HUES64 (cell line): ENCODE data around the gene CABP4. TPM values are rescaled to one million over a fixed set of nuclear protein-coding genes. Genes with fewer than 3 reads are reported as not detected.

ENCODE experiments used
- H3K27ac ChIP-seq: 2 replicates; pipeline ENCODE4 v1.7.0; 2013; ENCODE audit warnings: low read depth, low read length, inconsistent platforms
- H3K27me3 ChIP-seq: 2 replicates; pipeline ENCODE4 v1.6.1; 2013; ENCODE audit warnings: mild to moderate bottlenecking, low read length; ENCODE audit not compliant: insufficient read depth
- H3K36me3 ChIP-seq: 2 replicates; pipeline ENCODE4 v1.6.1; 2013; ENCODE audit warnings: mild to moderate bottlenecking, low read length; ENCODE audit not compliant: insufficient read depth
- H3K4me1 ChIP-seq: 2 replicates; pipeline ENCODE4 v1.6.1; 2013; ENCODE audit warnings: mild to moderate bottlenecking, low read length, moderate library complexity; ENCODE audit not compliant: insufficient read depth
- H3K4me3 ChIP-seq: 2 replicates; pipeline ENCODE4 v1.5.1; 2013; ENCODE audit warnings: mild to moderate bottlenecking, low read length, moderate library complexity
- H3K9ac ChIP-seq: 2 replicates; pipeline ENCODE4 v1.6.1; 2013; ENCODE audit warnings: mild to moderate bottlenecking, low read depth, low read length
- H3K9me3 ChIP-seq: 2 replicates; pipeline ENCODE4 v1.6.1; 2013; ENCODE audit warnings: low read depth, low read length; ENCODE audit not compliant: insufficient read depth
- WGBS: fragments of 150-250, 120-280 bp; methylation state at CpG from one replicate; pipeline ENCODE4 v1.1.7; 2013; ENCODE audit warnings: missing lambda C conversion rate; 5-methylcytosine and 5-hydroxymethylcytosine counted together
- polyA plus RNA-seq, 2 experiments: library from polyadenylated mRNA; stranded (reverse); fragments of 50-300 nt; gene quantifications; one replicate each; pipeline ENCODE4 v1.2.3, GENCODE V29; 2013

Gene CABP4
- polyA plus RNA-seq (2013, experiment 1 of 2), result not detected
- polyA plus RNA-seq (2013, experiment 2 of 2), result not detected

GRCh38 chr11:67455054-67455453 lies at the start of gene CABP4:
Gene CABP4 (plus strand): TSS chr11:67455354. CDS start chr11:67455424, 70 bp downstream.
- Histone ChIP-seq H3K36me3 (no peaks in the 10 kb centered on the region), H3K27me3 (no peaks in the 10 kb centered on the region), H3K4me3 (no peak within 1 kb of the TSS), H3K4me1 (no peaks in the 10 kb centered on the region), H3K27ac (no peak within 1 kb of the TSS), H3K9ac (no peak within 1 kb of the TSS), H3K9me3 (no peaks in the 10 kb centered on the region)
- 83% methylated on average over 3 of the region's 3 CpGs for WGBS

GRCh38 chr11:67405688-67406339 lies 49.3 kb upstream of the CABP4 start:
- Histone ChIP-seq H3K9ac (no peak overlapping the region), H3K9me3 (no peaks in the 10 kb centered on the region), H3K4me1 (peaks cover 9% of the 10 kb centered on the region; the same call in 1 of the 2 replicates), H3K4me3 (no peak overlapping the region), H3K27ac (no peak overlapping the region), H3K27me3 (no peaks in the 10 kb centered on the region), H3K36me3 (no peaks in the 10 kb centered on the region)
- 92% methylated on average over 9 of the region's 9 CpGs for WGBS

- Histone ChIP-seq H3K27me3 (0 out of 2 replicates have a peak, but pooled peaks cover under 1% of the 10 kb centered on the region), H3K4me3 (no peak overlapping the region), H3K27ac (no peak overlapping the region), H3K36me3 (no peaks in the 10 kb centered on the region), H3K9ac (no peak overlapping the region), H3K4me1 (peaks cover 9% of the 10 kb centered on the region; the same call in 1 of the 2 replicates), H3K9me3 (no peaks in the 10 kb centered on the region)
- WGBS, result 91% methylated on average over 18 of the region's 18 CpGs
Observed at GRCh38 chr11:67406420-67406968, 48.7 kb upstream of the CABP4 start.

GRCh38 chr11:67406969-67407687 lies 48.0 kb upstream of the CABP4 start:
- H3K9ac ChIP-seq, result no peak overlapping the region
- no peaks in the 10 kb centered on the region for H3K9me3 ChIP-seq
- H3K36me3 ChIP-seq, result no peaks in the 10 kb centered on the region
- H3K27ac ChIP-seq, result no peak overlapping the region
- 82% methylated on average over 12 of the region's 12 CpGs for WGBS
- H3K4me1 ChIP-seq, result peaks cover 6% of the 10 kb centered on the region; the same call in 1 of the 2 replicates
- no peak overlapping the region for H3K4me3 ChIP-seq
- H3K27me3 ChIP-seq, result peaks cover 4% of the 10 kb centered on the region; the same call in 1 of the 2 replicates

- no peak overlapping the region for H3K27ac ChIP-seq
- H3K4me1 ChIP-seq, result peaks cover 5% of the 10 kb centered on the region; the same call in 1 of the 2 replicates
- peaks cover 4% of the 10 kb centered on the region; the same call in 1 of the 2 replicates for H3K27me3 ChIP-seq
- no peak overlapping the region for H3K4me3 ChIP-seq
- H3K9me3 ChIP-seq, result no peaks in the 10 kb centered on the region
- 85% methylated on average over 12 of the region's 12 CpGs for WGBS
- H3K36me3 ChIP-seq, result no peaks in the 10 kb centered on the region
- no peak overlapping the region for H3K9ac ChIP-seq
Observed at GRCh38 chr11:67407688-67408163, 47.4 kb upstream of the CABP4 start.

GRCh38 chr11:67408437-67409200 lies 46.5 kb upstream of the CABP4 start:
- H3K36me3 ChIP-seq, result no peaks in the 10 kb centered on the region
- WGBS, result 90% methylated on average over 18 of the region's 18 CpGs

GRCh38 chr11:67409261-67409666 lies 45.9 kb upstream of the CABP4 start:
- Histone ChIP-seq H3K4me1 (peaks cover 5% of the 10 kb centered on the region; the same call in 1 of the 2 replicates), H3K9ac (no peak overlapping the region), H3K36me3 (no peaks in the 10 kb centered on the region), H3K9me3 (no peaks in the 10 kb centered on the region), H3K27ac (no peak overlapping the region), H3K27me3 (peaks cover 9% of the 10 kb centered on the region; the same call in 1 of the 2 replicates), H3K4me3 (no peak overlapping the region)
- 92% methylated on average over 24 of the region's 24 CpGs for WGBS

More at GRCh38 chr11:67408437-67409200, 46.5 kb upstream of the CABP4 start:
- peaks cover 5% of the 10 kb centered on the region; the same call in 1 of the 2 replicates for H3K4me1 ChIP-seq
- no peak overlapping the region for H3K9ac ChIP-seq
- no peak overlapping the region for H3K4me3 ChIP-seq
- H3K27me3 ChIP-seq, result peaks cover 9% of the 10 kb centered on the region; the same call in 1 of the 2 replicates
- no peak overlapping the region for H3K27ac ChIP-seq
- no peaks in the 10 kb centered on the region for H3K9me3 ChIP-seq

GRCh38 chr11:67409781-67410368 lies 45.3 kb upstream of the CABP4 start:
- no peak overlapping the region for H3K4me3 ChIP-seq
- WGBS, result 64% methylated on average over 13 of the region's 13 CpGs

GRCh38 chr11:67410369-67410831 lies 44.8 kb upstream of the CABP4 start:
- H3K4me1 ChIP-seq, result peaks cover 5% of the 10 kb centered on the region; the same call in 1 of the 2 replicates
- H3K27ac ChIP-seq, result no peak overlapping the region
- 87% methylated on average over 15 of the region's 15 CpGs for WGBS
- H3K36me3 ChIP-seq, result no peaks in the 10 kb centered on the region
- no peak overlapping the region; the same call in 1 of the 2 replicates for H3K9ac ChIP-seq
- no peak overlapping the region for H3K4me3 ChIP-seq
- no peaks in the 10 kb centered on the region for H3K9me3 ChIP-seq
- H3K27me3 ChIP-seq, result peaks cover 20% of the 10 kb centered on the region

More at GRCh38 chr11:67409781-67410368, 45.3 kb upstream of the CABP4 start:
- no peak overlapping the region for H3K9ac ChIP-seq
- H3K9me3 ChIP-seq, result no peaks in the 10 kb centered on the region
- no peaks in the 10 kb centered on the region for H3K36me3 ChIP-seq
- H3K4me1 ChIP-seq, result peaks cover 5% of the 10 kb centered on the region; the same call in 1 of the 2 replicates
- peaks cover 15% of the 10 kb centered on the region for H3K27me3 ChIP-seq
- no peak overlapping the region for H3K27ac ChIP-seq
